Umbilical cord (tissue), 2 donors: Measurements from ENCODE around the gene VAV1. TPM values are rescaled to one million over a fixed set of nuclear protein-coding genes. Genes with fewer than 3 reads are reported as not detected.
"Not testable (repeated sequence)": the region's sequence is repeated elsewhere in the genome, so short reads cannot be mapped to it uniquely, and the experiment has no call there.

Experiments used
- DNase-seq: peaks from one replicate; pipeline ENCODE4 v3.0.0-alpha.2; 2015; ENCODE audit warnings: low spot score
- total RNA-seq: library from RNA; depleted of rRNA; stranded (reverse); fragments of >200 nt; gene quantifications from one replicate; pipeline ENCODE4 v1.2.3, GENCODE V29; 2014; ENCODE audit warnings: low replicate concordance; ENCODE audit not compliant: insufficient read depth

VAV1 gene
- total RNA-seq, 1 donor from 2014 or later: 8.2 TPM

DNA sequence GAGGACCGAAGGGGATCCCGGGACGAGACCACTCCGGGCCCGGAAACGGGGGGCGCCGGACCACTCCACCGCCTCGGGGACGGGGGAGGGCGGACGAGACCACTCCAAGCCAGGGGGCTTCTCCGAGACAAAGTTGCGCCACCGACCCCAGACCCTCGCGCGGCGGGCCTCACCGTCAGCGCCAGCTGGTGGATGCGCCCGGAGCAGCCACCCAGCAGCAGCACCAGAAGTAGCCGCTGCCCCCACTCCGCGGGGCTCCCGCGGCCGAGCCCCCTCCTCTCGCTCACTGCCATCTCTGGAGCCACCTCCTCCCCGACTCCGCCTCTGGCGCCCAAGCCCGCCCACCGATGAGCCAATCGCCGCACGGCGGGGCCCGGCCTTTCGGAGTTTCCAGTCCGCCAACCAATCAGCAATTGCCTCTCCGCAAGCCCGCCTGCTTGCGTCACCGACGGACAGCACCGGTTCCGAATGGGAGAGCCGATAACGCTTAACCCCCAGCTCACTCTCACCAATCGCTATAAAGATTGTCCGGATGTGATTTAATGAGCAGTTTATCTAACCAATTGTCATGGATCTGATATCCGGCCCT is 35.1 kb upstream of the VAV1 start, which contains the start of gene GPR108:
Gene GPR108 (minus strand): TSS at position 297 of the 589 bp plus-strand sequence. CDS start 4 bp downstream, at position 293.
- DNase-seq: peak; percentile 100

DNA sequence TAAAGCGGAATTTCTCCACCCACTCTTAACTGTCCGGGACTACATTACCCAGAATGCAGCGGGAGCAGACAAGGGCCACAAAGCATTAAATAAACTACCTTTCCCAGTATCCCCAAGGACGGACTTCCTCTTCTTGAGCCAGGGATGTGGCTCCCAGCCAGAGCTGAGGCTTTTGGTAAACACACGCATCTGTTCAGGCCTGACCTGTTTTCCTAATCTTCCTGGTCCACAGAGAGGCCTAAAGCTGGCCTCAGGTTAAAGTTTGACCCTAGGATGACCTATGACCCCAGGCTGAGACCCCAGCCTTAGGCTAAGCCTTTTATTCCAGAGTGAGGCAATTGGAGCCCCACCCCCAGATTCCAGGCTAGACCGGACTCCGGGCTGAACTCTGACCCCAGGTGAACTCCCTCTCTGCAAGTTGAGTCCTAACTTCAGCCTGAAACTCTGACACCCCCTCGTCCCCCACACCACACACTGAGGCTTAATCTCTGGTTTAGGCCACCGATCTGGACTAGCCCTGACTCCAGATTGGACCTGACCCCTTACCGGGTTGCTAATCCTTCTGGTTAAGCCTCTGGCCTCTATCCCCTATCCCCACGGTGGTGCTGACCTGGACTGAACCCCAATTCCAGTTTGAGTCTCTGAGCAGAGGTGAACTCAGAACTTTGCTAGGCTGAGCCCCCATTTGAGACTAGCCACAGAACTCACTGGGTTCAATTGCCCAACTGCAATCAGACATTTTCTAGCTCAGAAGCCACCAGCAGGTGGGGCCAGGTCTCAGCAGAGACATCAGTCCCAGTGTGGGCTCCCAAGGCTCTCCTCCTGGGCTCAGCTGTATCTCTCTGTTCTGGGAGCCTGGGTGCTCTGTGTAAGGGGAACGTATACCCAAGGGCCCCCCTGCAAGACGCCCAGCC is 34.4 kb upstream of the VAV1 start:
- peak; percentile 90 for DNase-seq

DNA sequence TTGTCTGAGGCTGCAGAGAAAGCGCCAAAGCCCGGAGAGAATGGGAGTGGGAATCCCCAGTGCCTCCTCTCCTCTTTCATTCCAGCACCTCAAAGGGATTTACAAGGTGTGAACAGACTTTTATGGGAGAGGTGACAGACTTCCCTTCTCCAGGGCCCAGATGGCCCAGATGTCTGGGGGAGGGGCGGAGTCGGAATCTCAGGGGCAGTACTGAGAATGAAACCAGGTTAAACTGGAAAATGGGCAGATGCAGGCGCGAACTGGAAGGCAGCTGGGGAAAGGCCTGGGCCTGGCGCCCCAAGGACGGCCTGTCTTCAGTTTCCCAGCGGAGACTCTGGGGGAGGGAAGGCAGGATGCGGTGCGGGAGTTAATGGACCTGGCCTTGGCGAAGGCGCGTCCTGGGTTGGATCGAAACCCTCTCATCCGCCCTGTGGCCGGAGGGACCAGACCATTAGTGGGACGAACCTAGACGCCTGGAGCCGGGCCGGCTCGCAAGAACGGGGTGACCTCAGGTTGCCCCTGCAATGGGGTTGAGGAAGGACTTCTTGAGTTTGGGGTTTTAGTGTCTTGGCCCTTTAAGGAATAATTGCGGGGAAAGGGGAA is 33.6 kb upstream of the VAV1 start:
- DNase-seq: no peak

DNA sequence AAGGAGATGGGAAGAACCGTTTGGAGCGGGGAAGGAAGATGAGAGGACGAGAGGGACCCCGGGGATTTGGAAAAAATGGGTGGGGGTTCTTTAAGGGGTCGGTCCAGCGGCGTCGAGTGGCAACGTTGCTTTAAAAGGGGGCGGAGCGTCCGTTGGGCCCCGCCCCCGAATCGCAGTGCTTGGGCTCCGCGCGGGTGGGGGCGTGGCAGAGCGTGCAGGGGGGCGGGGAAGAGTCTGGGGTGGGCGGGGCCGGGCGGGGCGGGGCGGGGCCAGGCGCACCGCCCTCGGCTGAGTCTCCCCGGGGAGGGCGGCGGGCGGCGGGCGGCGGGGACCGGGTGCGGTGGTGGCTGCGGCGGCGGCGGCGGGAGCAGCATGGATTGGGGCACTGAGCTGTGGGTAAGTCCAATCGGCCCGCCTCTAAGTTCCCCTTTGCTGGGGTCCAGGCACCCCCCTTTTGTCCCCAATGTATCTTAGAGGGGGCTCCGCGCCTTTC is 33.1 kb upstream of the VAV1 start, which contains the start of gene TRIP10:
Gene TRIP10 (plus strand): TSS at position 291 of the 493 bp plus-strand sequence. CDS start 82 bp downstream, at position 373.
- peak; percentile 92 for DNase-seq

DNA sequence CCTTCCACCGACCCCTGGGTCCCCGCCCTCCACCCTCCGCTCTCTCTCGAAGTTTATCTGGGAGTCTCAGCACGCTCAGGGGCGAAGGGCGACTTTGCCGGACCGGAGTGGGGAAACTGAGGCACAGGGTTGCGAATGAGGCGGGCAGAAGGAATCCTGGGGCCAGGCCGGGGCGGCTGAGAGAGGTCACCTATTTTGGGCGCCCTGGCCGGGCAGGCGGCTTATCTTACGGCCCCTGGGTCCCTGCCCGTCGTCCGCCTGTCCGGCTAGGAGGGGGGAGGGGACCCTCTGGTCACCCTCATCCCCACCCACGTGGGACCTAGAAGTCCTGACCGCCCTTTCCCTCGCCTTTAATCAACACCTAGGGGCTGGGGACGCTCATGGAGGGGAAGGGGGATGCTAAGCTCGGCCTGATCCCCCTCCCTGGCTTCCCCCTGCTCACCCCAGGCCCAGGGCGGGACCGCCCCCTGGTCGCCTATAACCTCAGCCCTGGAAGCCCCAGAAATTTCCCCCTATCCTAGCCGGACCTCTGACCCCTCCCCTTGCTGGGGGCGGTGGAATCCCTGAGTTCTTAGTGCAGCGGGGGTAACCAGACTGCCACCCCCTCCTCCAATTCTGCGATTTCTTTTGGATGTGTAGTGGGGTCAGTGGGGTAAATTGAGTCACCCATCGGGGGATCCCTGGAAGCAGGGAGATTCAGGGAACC is 32.5 kb upstream of the VAV1 start:
- DNase-seq: no peak

DNA sequence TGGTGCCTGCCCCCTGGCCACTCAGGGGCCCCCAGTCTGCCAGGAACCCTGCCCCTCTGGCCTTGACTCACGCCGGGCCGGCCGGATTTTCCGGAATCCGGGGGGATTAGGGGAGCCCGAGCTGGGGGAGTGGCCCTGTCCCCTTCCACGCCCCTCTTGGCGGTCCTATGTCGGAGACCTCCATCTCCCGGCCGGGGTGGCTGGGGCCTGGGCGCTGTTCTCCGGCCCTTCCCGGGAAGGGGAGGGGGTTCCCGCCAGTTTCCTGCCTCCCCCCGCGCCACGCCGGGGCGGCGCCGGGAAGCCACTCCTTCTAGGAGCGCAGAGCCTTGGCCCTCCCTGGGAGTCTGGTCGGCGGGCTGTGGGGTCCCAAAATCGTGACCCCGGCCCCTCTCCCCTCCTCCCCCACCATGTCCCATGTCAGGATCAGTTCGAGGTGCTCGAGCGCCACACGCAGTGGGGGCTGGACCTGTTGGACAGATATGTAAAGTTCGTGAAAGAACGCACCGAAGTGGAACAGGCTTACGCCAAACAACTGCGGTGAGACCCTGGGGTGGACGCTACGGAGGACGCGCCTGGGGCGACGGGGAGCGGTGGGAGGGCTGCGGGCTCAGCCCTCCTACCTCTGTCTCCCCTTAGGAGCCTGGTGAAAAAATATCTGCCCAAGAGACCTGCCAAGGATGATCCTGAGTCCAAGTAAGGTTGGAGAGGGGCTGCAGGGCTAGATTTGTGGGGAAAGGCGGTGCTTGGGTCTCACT is 31.7 kb upstream of the VAV1 start:
- DNase-seq: peak; percentile 93

DNA sequence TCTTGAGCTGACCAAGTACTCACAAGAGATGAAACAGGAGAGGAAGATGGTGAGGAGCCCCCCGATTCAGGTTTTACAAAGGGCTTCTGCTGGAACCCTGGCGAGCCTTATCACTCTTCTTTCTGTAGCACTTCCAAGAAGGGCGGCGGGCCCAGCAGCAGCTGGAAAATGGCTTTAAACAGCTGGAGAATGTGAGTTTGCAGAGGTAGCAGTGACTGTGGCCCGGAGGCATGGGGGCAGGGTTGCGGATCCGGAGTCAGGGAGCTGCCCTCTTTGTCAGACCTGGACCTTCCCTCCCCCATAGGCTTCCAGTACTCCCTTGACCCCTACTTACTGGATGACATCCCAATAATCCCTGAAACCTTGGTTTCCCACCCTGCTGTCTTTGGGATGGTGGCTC is 29.4 kb upstream of the VAV1 start:
- DNase-seq: peak; percentile 28

DNA sequence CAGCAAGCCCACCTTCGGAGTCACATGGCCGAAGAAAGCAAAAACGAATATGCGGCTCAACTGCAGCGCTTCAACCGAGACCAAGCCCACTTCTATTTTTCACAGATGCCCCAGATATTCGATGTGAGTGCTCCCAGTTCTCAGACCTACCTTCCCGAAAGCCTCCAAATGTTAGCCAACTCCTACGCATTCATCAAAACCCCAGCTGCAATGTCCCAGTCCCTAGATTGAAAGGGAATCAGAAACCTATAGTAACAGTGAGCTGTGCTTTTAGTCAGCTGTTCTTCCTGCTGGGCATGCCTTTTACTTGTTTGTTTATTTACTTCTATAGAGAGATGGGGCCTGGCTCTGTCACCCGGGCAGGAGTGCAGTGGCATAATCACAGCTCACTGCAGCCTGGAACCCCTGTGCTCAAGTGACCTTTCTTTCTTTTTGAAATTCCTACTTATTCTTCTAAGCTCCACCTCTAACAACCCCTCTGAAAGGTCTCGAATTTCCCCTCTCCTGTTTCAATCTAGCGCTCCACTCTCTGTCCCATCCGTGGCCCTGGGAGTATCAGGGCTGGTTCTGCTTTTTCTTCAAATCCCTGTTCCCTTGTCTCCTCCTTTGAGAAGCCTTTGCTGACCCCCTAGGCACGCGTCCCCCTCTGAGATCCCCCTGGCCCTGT is 28.7 kb upstream of the VAV1 start:
- DNase-seq: no peak

DNA sequence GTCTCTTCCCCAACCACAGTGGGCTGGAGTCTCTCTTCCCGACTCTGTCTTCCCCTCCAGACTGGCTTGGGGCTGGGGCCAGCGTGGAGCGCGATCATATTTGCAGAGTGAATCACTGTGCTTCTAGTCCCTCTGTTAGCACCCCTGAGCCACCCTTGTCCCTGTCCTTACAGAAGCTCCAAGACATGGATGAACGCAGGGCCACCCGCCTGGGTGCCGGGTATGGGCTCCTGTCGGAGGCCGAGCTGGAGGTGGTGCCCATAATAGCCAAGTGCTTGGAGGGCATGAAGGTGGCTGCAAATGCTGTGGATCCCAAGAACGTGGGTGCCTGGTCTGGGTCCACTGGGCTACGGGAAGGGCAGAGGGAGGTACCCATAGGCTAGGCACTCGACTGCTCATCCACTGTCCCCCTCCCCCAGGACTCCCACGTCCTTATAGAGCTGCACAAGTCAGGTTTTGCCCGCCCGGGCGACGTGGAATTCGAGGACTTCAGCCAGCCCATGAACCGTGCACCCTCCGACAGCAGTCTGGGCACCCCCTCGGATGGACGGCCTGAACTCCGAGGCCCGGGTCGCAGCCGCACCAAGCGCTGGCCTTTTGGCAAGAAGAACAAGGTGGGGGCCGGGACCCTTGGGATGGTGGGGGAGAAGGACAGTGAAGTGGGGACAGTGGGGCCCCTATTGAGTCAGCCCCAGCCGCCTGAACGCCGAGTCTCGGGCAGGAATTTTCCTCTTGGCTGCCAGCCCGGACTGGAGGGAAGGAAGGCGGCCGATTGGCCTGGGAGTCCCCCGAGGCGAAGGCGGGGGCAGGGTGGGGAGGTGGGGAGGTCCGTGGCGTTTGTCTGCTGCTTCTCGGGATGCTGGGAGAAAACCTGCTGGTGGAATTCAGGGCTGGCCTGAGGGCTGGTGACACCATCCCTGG is 27.9 kb upstream of the VAV1 start:
- peak; percentile 93 for DNase-seq

DNA sequence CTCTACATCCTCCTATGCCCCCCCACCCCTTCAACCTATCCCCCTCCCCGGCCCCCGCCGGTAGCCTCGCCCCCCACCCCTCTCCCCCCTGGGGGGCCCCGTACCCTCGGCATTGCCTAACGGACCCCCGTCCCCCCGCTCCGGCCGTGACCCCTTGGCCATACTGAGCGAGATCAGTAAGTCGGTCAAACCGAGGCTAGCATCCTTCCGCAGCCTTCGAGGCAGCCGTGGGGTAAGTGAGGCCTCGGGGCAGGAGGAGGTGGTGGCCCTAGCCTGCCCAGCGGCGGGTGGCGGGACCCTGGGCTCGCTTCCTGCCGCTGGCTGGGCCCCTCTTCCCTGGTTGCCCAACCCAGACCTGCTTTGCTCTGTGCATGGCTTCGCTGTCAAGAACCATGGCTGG is 26.5 kb upstream of the VAV1 start:
- DNase-seq: no peak

DNA sequence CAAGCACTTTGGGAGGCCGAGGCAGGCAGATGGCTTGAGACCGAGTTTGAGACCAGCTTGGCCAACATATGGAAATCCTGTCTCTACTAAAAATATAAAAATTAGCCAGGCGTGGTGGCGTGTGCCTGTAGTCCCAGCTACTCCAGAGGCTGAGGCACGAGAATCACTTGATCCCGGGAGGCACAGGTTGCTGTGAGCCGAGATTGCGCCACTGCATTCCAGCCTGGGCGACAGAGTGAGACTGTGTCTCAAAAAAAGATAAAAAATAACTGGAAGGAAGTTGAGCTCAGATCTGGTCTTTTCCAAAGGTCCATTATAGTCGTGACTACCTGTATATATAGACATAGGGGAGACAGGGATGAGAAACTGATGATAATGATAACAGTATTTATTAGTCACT is 24.0 kb upstream of the VAV1 start:
- not testable (repeated sequence) for DNase-seq

DNA sequence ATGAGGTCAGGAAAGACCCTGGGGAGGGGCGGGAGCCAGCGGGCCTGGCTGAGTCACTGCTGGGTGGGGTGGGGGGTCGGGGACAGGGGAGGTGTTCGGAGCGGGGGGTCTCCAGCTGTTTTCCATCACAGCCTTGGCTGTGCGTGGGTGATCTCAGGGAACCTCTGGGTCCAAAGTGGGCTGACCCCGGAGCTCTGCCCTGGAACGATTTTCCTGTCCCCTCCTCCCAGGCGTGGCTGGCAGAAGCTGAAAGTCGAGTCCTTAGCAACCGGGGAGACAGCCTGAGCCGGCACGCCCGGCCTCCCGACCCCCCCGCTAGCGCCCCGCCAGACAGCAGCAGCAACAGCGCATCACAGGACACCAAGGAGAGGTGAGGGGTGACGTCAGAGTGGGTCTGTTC is 22.4 kb upstream of the VAV1 start:
- DNase-seq: no peak

DNA sequence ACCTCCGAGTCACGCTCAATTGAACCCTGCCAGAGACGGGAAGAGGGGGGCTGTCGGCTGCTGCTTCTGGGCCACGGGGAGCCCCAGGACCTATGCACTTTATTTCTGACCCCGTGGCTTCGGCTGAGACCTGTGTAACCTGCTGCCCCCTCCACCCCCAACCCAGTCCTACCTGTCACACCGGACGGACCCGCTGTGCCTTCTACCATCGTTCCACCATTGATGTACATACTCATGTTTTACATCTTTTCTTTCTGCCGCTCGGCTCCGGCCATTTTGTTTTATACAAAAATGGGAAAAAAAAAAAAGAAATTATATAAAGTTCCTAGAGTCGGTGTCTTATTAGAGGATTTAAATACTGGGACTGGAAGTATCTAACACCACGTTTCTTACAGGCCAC is 21.3 kb upstream of the VAV1 start:
- DNase-seq: no peak

DNA sequence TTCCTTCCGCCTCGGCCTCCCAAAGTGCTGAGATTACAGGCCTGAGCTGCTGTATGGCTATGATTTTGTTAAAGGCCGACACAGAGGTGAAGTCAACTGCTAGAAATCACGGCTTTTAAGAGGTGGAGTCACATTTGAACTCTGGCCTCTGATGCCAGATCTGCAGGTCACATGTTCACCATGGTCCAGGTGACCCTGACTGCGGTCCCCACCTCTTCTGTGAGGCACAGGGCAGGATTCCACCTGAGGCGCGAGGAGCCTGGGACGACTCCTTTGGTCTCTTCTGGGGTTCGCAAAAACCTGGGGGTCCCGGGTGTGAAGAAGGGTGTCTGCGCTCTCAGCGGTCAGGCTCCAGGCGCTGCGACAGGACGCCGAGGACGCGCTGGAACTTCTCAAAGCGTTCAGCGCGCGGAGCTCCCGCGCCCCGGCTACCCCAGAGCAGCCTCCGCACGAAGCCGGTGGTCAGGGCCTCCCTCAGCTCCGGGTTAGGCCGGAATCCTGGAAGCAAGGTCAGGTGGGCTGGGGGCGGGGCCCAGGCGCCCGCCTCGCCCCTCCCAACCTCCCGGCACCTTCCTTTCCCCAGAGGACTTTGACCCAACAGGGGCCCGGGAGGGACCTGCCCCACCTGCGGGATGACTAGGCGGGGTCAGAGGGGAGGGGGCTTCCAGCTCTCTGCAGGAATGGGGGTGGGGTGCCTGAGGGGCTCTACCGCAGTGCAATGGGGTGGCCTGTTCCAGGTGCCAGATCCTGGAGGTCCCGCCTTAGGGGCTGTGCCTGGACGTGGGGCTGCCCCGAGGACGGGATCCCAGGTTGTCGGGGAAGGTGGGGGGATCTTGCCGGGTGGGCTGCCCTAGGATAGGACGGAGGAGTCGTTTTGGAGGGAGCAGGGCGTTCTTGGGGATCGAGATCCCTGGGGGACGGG is 20.0 kb upstream of the VAV1 start:
- no peak for DNase-seq

DNA sequence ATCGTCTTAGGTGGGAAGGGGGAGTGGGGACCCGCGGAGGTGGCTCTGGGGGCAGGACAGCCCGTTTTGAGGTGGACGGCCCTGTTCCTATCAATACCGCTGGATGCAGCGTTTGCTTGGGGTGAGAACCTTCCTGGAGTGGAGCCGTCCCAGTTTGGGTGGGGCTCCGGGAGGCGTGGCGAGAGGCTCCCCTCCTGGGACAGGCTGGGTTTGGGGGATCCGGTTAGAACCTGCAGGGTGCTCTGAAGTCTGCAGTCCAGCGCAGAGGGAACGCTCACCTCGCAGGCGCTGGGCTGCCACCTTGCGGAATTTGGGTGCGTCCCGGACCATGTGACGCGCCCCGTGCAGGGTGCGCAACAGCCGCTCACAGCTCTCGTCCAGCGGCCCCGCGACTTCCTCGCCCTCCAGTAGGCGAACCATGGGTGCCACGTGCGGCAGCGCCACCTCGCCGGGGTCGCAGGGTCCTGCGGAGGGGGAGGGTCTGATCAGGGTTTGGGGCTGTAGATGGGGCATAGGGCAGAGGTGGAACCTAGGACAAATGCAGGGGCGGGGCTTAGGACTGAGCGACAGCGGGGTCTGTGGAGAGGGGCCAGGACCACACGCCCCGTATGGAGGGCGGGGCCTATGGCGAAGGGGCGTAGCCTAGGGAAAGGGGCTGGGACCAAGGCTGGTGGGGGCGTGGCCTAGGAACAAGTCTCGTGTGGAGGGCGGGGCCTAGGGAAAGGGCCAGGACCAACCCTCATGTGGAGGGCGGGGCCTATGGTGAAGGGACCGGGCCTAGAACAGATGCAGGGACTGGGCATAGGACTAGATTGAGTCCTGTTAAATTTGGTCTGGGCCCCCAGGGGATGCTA is 19.1 kb upstream of the VAV1 start:
- DNase-seq: peak; percentile 69

DNA sequence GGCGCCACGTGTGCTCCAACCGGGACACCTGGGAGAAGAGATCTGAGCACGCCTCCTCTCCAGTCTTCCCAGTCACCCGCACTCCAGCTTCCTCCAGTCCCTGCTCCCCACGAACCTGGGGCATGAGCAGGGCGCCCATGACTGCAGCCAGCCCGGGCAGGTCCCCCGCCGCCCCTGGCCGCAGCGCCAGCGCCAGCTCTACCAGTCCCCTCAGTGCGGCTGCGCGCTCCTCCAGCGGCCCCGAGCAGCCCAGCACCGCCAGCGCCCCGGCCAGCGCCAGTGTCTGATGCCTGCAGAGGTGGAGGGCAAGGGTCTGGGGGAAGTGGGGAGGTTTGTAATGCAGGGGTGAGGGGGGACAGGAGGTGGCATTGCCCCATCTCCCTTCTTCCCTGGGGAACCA is 18.4 kb upstream of the VAV1 start:
- no peak for DNase-seq
